Endothelial cell of umbilical vein (primary cell): ENCODE measurements around the gene DRC1.

Source experiments
- CTCF ChIP-seq, 2 donors: IDR thresholded peaks; 1 replicate in 1 of 2; 2 replicates in 1 of 2; pipeline ENCODE4 v1.5.1; 2011; ENCODE audit warnings: low read length in 2 of 2, mild to moderate bottlenecking in 2 of 2, moderate library complexity in 2 of 2, control low read depth in 1 of 2, inconsistent platforms in 1 of 2, low read depth in 1 of 2; ENCODE audit not compliant: insufficient read depth in 1 of 2; ENCODE audit errors: extremely low read depth in 1 of 2
- EZH2 ChIP-seq: IDR thresholded peaks from 2 replicates; pipeline ENCODE4 v1.6.1; 2012; ENCODE audit warnings: borderline replicate concordance, low read depth, mild to moderate bottlenecking, moderate library complexity, low read length, inconsistent platforms; ENCODE audit not compliant: severe bottlenecking
- FOS ChIP-seq: IDR thresholded peaks from 2 replicates; pipeline ENCODE4 v1.6.1; 2011; ENCODE audit warnings: mild to moderate bottlenecking, low read length, moderate library complexity, borderline replicate concordance; ENCODE audit not compliant: insufficient read depth
- GATA2 ChIP-seq: IDR thresholded peaks from 2 replicates; pipeline ENCODE4 v1.7.0; 2011; ENCODE audit warnings: low read depth, mild to moderate bottlenecking, moderate library complexity, mixed read lengths, low read length; ENCODE audit not compliant: insufficient read length, insufficient read depth
- JUN ChIP-seq: IDR thresholded peaks from 2 replicates; pipeline ENCODE4 v1.6.1; 2011; ENCODE audit warnings: borderline replicate concordance, low read depth; ENCODE audit not compliant: insufficient read length, insufficient read depth
- MAX ChIP-seq: IDR thresholded peaks from 2 replicates; pipeline ENCODE4 v1.6.1; 2011; ENCODE audit not compliant: insufficient read depth, insufficient read length
- MYC ChIP-seq: IDR thresholded peaks from one replicate; pipeline ENCODE4 v1.6.1; 2011; ENCODE audit warnings: mild to moderate bottlenecking, low read depth, low read length
- POLR2A ChIP-seq: IDR thresholded peaks from 2 replicates; pipeline ENCODE4 v1.6.1; 2012; ENCODE audit warnings: low read depth, mild to moderate bottlenecking, control low read depth, low read length
- POLR2AphosphoS5 ChIP-seq: IDR thresholded peaks from 2 replicates; pipeline ENCODE4 v1.6.1; 2012; ENCODE audit warnings: low read depth, mild to moderate bottlenecking, control low read depth, low read length, moderate library complexity; ENCODE audit not compliant: insufficient read depth

- no peak for TF ChIP-seq POLR2AphosphoS5
- TF ChIP-seq CTCF (IDR thresholded peaks at IDR 0.05; ENCODE audit: extremely low read depth in 1 of 2, insufficient read depth in 1 of 2, low read depth in 1 of 2, low read length in 2 of 2), result no peak
- TF ChIP-seq POLR2A, result no peak
- TF ChIP-seq EZH2, result no peak
- TF ChIP-seq MYC, result no peak
- TF ChIP-seq GATA2, result no peak
- no peak for TF ChIP-seq MAX
- no peak for TF ChIP-seq FOS
- no peak for TF ChIP-seq JUN
Observed at GRCh38 chr2:26495705-26496297, 94.1 kb downstream of the DRC1 start.
